Neutrophil (primary cell): ENCODE measurements around the gene HHATL.

ENCODE experiments used
- H3K27ac ChIP-seq: fragments of 200-600 bp; sonication (generic); 2 replicates; pipeline ENCODE4 v1.5.1; 2016; ENCODE audit warnings: mild to moderate bottlenecking, moderate library complexity
- H3K27me3 ChIP-seq: fragments of 200-600 bp; sonication (generic); 2 replicates; pipeline ENCODE4 v1.6.0; 2016; ENCODE audit warnings: mild to moderate bottlenecking
- H3K36me3 ChIP-seq: fragments of 200-600 bp; sonication (generic); 2 replicates; pipeline ENCODE4 v1.5.1; 2017
- H3K4me1 ChIP-seq, 2 experiments: fragments of 200-600 bp in 1 of 2; sonication (generic) in 1 of 2; 1 replicate in 1 of 2; 2 replicates in 1 of 2; pipeline versions ENCODE4 v1.5.1 to v1.6.1; 2013 to 2016; ENCODE audit warnings: low read depth in 1 of 2, low read length in 1 of 2, mild to moderate bottlenecking in 1 of 2, moderate library complexity in 1 of 2; ENCODE audit not compliant: control insufficient read depth in 1 of 2, insufficient read depth in 1 of 2
- H3K4me3 ChIP-seq, 2 experiments: fragments of 200-600 bp in 1 of 2; sonication (generic) in 1 of 2; 1 replicate in 1 of 2; 2 replicates in 1 of 2; pipeline ENCODE4 v1.5.1; 2013 to 2016; ENCODE audit warnings: low read depth in 1 of 2, low read length in 1 of 2, mild to moderate bottlenecking in 1 of 2, moderate library complexity in 1 of 2
- H3K9me3 ChIP-seq: fragments of 200-600 bp; sonication (generic); 2 replicates; pipeline ENCODE4 v1.5.1; 2016
- TF ChIP-seq, protein P1 (sequence below): fragments of 200-600 bp; sonication (generic); IDR thresholded peaks from 2 replicates; pipeline ENCODE4 v1.5.1; 2016; ENCODE audit warnings: antibody characterized with exemption

Gene HHATL

GRCh38 chr3:42663581-42664437 is 38.8 kb downstream of the HHATL start:
- TF ChIP-seq, protein P1, sequence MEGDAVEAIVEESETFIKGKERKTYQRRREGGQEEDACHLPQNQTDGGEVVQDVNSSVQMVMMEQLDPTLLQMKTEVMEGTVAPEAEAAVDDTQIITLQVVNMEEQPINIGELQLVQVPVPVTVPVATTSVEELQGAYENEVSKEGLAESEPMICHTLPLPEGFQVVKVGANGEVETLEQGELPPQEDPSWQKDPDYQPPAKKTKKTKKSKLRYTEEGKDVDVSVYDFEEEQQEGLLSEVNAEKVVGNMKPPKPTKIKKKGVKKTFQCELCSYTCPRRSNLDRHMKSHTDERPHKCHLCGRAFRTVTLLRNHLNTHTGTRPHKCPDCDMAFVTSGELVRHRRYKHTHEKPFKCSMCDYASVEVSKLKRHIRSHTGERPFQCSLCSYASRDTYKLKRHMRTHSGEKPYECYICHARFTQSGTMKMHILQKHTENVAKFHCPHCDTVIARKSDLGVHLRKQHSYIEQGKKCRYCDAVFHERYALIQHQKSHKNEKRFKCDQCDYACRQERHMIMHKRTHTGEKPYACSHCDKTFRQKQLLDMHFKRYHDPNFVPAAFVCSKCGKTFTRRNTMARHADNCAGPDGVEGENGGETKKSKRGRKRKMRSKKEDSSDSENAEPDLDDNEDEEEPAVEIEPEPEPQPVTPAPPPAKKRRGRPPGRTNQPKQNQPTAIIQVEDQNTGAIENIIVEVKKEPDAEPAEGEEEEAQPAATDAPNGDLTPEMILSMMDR = no peak
- peaks cover 3% of the 10 kb centered on the region for H3K36me3 ChIP-seq
- no peaks in the 10 kb centered on the region for H3K9me3 ChIP-seq
- H3K27me3 ChIP-seq = no peaks in the 10 kb centered on the region
- H3K4me3 ChIP-seq = no peak overlapping the region
- H3K27ac ChIP-seq = no peak overlapping the region
- peaks cover 12 to 13% of the 10 kb centered on the region in 2 experiments for H3K4me1 ChIP-seq

- Histone ChIP-seq H3K4me3 (no peak overlapping the region), H3K27ac (no peak overlapping the region), H3K36me3 (peaks cover 3% of the 10 kb centered on the region), H3K4me1 (peaks cover 13 to 21% of the 10 kb centered on the region in 2 experiments), H3K9me3 (no peaks in the 10 kb centered on the region), H3K27me3 (no peaks in the 10 kb centered on the region)
- TF ChIP-seq, protein P1 = no peak
These were observed 39.6 kb downstream of the HHATL start for GRCh38 chr3:42662813-42663535.

GRCh38 chr3:42662037-42662812 is 40.4 kb downstream of the HHATL start:
- TF ChIP-seq, protein P1 = no peak
- no peaks in the 10 kb centered on the region for H3K27me3 ChIP-seq
- H3K9me3 ChIP-seq = no peaks in the 10 kb centered on the region
- peaks cover 3% of the 10 kb centered on the region for H3K36me3 ChIP-seq
- no peak overlapping the region for H3K27ac ChIP-seq
- H3K4me1 ChIP-seq = peaks cover 13 to 21% of the 10 kb centered on the region in 2 experiments
- no peak overlapping the region for H3K4me3 ChIP-seq

DNA sequence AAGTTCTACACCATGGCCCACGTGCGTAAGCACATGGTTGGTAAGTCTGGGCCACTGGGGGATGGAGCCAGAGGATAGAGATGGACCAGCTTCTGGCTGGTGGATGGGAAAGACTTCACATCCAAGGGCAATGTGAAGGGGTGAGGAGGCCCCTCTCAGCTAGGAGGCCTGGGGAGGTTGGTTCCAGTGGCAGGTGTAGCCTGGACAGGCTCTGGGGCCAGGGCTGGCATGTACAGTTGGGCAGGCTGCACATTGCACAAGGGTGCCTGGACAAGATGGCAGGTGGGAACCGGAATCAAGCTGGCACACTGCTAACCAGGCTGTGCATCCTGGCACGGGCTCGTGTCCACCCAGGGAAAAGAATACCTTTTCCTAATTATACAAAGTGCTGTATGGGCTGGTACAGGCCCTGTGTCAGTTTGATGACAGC is 41.0 kb downstream of the HHATL start:
- Histone ChIP-seq H3K4me3 (no peak overlapping the region), H3K4me1 (peaks cover 13 to 21% of the 10 kb centered on the region in 2 experiments), H3K27me3 (no peaks in the 10 kb centered on the region), H3K27ac (no peak overlapping the region), H3K9me3 (no peaks in the 10 kb centered on the region), H3K36me3 (peaks cover 3% of the 10 kb centered on the region)
- TF ChIP-seq, protein P1 = no peak

DNA sequence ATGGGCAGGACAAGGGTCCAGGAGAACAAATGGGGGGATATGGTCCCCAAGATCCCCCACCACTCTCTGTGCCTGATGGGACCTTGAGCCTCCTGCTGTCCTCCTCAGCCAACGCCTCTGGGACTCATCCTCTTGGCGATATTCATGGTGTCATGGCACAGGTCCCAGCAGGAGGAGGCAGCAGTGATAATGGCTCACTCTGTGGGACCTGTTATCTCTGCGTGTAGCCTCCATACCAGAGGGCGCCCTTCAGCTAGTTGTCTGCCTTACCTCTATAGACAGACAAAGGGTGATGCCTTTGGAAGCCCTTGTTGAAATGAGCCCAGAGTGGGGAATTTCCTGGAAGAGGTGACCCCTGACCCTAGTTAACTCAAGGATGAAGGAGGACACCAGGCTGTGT is 41.7 kb downstream of the HHATL start:
- Histone ChIP-seq H3K27ac (no peak overlapping the region), H3K27me3 (no peaks in the 10 kb centered on the region), H3K4me1 (peaks cover 13 to 21% of the 10 kb centered on the region in 2 experiments), H3K36me3 (peaks cover 3% of the 10 kb centered on the region), H3K4me3 (no peak overlapping the region), H3K9me3 (no peaks in the 10 kb centered on the region)
- TF ChIP-seq, protein P1 = no peak
